ENCODE results near the gene LRRC71. TPM values are rescaled to one million over a fixed set of nuclear protein-coding genes. Genes with fewer than 3 reads are reported as not detected.

Gene LRRC71
- total RNA-seq, 2 donors from 2014 or later: not detected

DNA sequence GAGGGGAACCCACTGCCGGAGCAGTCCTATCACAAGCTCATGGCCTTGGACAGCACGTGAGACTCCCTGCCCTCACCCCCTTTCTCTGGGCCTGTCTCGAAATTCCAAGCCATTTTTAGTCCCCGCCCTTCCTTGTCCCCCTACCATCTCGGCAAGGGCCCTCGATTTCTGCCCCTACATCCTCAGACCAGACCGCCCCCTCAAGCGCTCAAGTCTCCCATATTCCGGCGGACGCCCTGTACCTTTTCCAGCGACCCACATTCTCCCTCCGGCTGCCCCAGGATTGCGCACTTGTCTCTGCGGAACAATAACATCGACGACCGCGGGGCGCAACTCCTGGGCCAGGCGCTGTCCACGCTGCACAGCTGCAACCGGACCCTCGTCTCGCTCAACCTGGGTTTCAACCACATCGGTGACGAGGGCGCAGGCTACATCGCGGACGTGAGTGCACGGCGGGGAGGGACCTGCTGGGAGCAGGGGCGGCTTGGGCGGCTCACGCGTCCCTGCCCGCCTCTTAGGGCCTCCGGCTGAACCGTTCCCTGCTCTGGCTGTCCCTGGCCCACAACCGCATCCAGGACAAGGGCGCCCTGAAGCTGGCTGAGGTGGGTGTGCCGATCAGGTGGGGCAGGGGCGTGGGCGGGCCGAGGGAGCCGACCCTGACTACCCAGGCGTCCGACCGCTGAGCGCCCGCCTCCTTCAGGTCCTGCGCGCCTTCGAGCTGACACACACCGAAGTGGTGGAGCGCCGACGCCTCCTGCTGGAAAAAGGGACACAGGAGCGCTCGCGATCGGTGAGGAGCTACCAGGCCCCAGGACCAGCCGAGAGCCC is 7.0 kb downstream of the LRRC71 start:
- WGBS, 2 experiments (ENCODE audit: insufficient coverage in 1 of 2, insufficient read length in 1 of 2): 5 to 7% methylated on average over 33 to 64 of the region's 64 CpGs
- Mint-ChIP-seq H3K27me3 (ENCODE audit: insufficient read depth) (peaks cover 88% of the 10 kb centered on the region), H3K27ac (no peak overlapping the region), H3K4me3 (peak overlapping the region; percentile 49), H3K36me3 (ENCODE audit: low read depth) (no peaks in the 10 kb centered on the region), H3K4me1 (peaks cover 10% of the 10 kb centered on the region), H3K9me3 (no peaks in the 10 kb centered on the region)
- no peaks in the 10 kb centered on the region for H3K36me3 ChIP-seq (ENCODE audit: control insufficient read depth, insufficient read depth, low read length)
- H3K9ac ChIP-seq (ENCODE audit: extremely low read depth, low read length, poor library complexity, severe bottlenecking): no peak overlapping the region
- H3K27me3 ChIP-seq (ENCODE audit: control insufficient read depth, insufficient read depth, low read length, poor library complexity, severe bottlenecking): peaks cover 74% of the 10 kb centered on the region
- TF ChIP-seq, protein P1, sequence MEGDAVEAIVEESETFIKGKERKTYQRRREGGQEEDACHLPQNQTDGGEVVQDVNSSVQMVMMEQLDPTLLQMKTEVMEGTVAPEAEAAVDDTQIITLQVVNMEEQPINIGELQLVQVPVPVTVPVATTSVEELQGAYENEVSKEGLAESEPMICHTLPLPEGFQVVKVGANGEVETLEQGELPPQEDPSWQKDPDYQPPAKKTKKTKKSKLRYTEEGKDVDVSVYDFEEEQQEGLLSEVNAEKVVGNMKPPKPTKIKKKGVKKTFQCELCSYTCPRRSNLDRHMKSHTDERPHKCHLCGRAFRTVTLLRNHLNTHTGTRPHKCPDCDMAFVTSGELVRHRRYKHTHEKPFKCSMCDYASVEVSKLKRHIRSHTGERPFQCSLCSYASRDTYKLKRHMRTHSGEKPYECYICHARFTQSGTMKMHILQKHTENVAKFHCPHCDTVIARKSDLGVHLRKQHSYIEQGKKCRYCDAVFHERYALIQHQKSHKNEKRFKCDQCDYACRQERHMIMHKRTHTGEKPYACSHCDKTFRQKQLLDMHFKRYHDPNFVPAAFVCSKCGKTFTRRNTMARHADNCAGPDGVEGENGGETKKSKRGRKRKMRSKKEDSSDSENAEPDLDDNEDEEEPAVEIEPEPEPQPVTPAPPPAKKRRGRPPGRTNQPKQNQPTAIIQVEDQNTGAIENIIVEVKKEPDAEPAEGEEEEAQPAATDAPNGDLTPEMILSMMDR (conservative IDR thresholded peaks at IDR 0.05): peak; percentile 88
- DNase-seq: peak; percentile 97
- no peaks in the 10 kb centered on the region for H3K9me3 ChIP-seq (ENCODE audit: control insufficient read depth, low read length)
- H3K4me1 ChIP-seq (ENCODE audit: control insufficient read depth, insufficient read depth, low read length): no peaks in the 10 kb centered on the region
- no peak overlapping the region for H3K27ac ChIP-seq (ENCODE audit: low read depth, low read length)
- H3K4me3 ChIP-seq (ENCODE audit: low read length): peak overlapping the region; percentile 71

DNA sequence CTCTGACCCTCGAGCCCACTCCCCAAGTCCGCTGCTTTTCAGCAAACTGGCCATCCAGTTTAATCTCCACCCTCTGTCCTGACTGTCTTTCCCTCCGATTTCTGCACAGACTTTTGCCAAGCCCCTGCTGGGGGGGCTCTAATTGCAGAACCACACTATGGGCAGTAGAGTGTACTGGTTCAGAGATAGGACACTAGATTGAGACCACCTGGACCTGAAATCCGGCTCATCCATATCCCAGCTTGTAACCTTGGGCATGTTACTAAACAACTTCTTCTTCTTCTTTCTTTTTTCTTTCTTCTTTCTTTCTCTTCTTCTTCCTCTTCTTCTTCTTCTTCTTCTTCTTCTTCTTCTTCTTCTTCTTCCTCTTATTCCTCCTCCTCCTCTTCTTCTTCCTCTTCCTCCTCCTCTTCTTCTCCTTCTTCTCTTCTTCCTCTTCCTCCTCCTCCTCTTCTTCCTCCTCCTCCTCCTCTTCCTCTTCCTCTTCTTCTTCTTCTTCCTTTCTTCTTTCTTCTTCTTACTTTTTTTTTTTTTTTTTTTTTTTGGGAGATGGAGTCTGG is 7.7 kb downstream of the LRRC71 start:
- TF ChIP-seq, protein P1 (conservative IDR thresholded peaks at IDR 0.05): peak; percentile 13
- peaks cover 81% of the 10 kb centered on the region for H3K27me3 Mint-ChIP-seq (ENCODE audit: insufficient read depth)
- no peaks in the 10 kb centered on the region for H3K36me3 Mint-ChIP-seq (ENCODE audit: low read depth)
- H3K36me3 ChIP-seq (ENCODE audit: control insufficient read depth, insufficient read depth, low read length): no peaks in the 10 kb centered on the region
- no peak overlapping the region for H3K27ac ChIP-seq (ENCODE audit: low read depth, low read length)
- H3K4me1 Mint-ChIP-seq: peaks cover 10% of the 10 kb centered on the region
- peak overlapping the region; percentile 49 for H3K4me3 Mint-ChIP-seq
- 13 to 19% methylated on average over 3 to 4 of the region's 4 CpGs for WGBS, 2 experiments (ENCODE audit: insufficient coverage in 1 of 2, insufficient read length in 1 of 2)
- no peaks in the 10 kb centered on the region for H3K9me3 ChIP-seq (ENCODE audit: control insufficient read depth, low read length)
- no peak for DNase-seq
- H3K9me3 Mint-ChIP-seq: no peaks in the 10 kb centered on the region
- H3K27ac Mint-ChIP-seq: no peak overlapping the region
- no peak overlapping the region for H3K9ac ChIP-seq (ENCODE audit: extremely low read depth, low read length, poor library complexity, severe bottlenecking)
- no peaks in the 10 kb centered on the region for H3K4me1 ChIP-seq (ENCODE audit: control insufficient read depth, insufficient read depth, low read length)
- no peak overlapping the region for H3K4me3 ChIP-seq (ENCODE audit: low read length)
- H3K27me3 ChIP-seq (ENCODE audit: control insufficient read depth, insufficient read depth, low read length, poor library complexity, severe bottlenecking): peaks cover 67% of the 10 kb centered on the region

DNA sequence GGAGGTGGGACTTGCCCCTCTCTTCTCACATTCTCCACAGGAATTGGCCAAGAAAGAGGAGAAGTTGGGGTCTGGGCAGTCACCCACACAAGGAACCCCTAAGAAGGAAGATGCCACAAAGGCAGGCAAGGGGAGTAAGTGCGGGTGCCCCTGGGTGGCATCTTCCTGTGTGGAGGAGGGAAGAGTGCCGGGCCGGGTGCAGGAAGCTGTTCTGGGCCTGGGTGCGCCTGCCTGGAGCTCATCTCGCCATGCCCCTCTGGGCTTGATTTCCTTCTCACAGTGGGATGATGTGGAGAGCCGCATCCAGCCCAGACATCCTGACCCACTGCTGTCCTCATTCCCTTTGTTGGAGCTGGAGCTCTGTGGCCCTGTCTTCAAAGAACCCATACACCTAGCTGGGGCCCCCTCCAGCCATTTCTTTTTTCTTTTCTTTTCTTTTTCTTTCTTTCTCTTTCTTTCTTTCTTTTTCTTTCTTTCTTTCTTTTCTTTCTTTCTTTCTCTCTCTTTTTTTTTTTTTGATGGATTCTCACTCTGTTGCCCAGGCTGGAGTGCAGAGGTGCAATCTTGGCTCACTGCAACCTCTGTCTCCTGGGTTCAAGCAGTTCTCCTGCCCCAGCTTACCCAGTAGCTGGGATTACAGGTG is 9.3 kb downstream of the LRRC71 start:
- no peak for DNase-seq
- no peak overlapping the region for H3K9ac ChIP-seq (ENCODE audit: extremely low read depth, low read length, poor library complexity, severe bottlenecking)

More for the DNA sequence above, 9.3 kb downstream of the LRRC71 start:
- no peaks in the 10 kb centered on the region for H3K4me1 ChIP-seq (ENCODE audit: control insufficient read depth, insufficient read depth, low read length)
- no peak overlapping the region for H3K27ac Mint-ChIP-seq
- peaks cover 65% of the 10 kb centered on the region for H3K27me3 Mint-ChIP-seq (ENCODE audit: insufficient read depth)
- H3K36me3 ChIP-seq (ENCODE audit: control insufficient read depth, insufficient read depth, low read length): peaks cover 7% of the 10 kb centered on the region
- peaks cover 14% of the 10 kb centered on the region for H3K4me1 Mint-ChIP-seq
- H3K4me3 Mint-ChIP-seq: no peak overlapping the region
- TF ChIP-seq, protein P1 (conservative IDR thresholded peaks at IDR 0.05): no peak
- H3K27me3 ChIP-seq (ENCODE audit: control insufficient read depth, insufficient read depth, low read length, poor library complexity, severe bottlenecking): peaks cover 51% of the 10 kb centered on the region
- H3K36me3 Mint-ChIP-seq (ENCODE audit: low read depth): peaks cover 10% of the 10 kb centered on the region
- H3K4me3 ChIP-seq (ENCODE audit: low read length): no peak overlapping the region
- WGBS, 2 experiments (ENCODE audit: insufficient coverage in 1 of 2, insufficient read length in 1 of 2): 80 to 84% methylated on average over 3 to 6 of the region's 6 CpGs
- H3K9me3 ChIP-seq (ENCODE audit: control insufficient read depth, low read length): no peaks in the 10 kb centered on the region
- no peak overlapping the region for H3K27ac ChIP-seq (ENCODE audit: low read depth, low read length)
- H3K9me3 Mint-ChIP-seq: no peaks in the 10 kb centered on the region
